ENCODE results near the gene SCN11A.

DNA sequence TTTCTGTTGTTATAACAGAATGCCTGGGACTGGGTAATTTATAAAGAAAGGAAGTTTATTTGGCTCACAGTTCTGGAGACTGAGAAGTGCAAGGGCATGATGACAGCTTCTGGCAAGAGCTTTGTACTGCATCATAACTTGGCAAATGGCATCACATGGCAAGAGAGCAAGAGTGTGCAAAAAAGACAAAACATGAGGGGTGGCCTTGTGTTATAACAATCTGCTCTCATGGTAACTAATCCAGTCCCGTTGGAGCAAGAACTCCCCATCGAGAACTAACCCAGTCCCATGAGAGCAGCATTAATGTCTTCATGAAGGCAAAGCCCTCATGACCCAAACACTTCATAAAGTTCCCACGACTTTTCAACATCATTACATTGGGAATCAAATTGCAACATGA is 23.2 kb downstream of the SCN11A start:
- TF ChIP-seq POLR2AphosphoS5 (IDR thresholded peaks at IDR 0.05) (no peak), CTCF (IDR thresholded peaks at IDR 0.05) (no peak)

Measured in sigmoid colon (tissue), 4 donors.